ENCODE measurements around the gene MRPS34.

Gene MRPS34

GRCh38 chr16:1762879-1763520 lies 9.9 kb downstream of the MRPS34 start:
- Histone ChIP-seq H4K20me1 (ENCODE audit: insufficient read depth, low read length) (no peaks in the 10 kb centered on the region), H3K4me1 (ENCODE audit: low read length) (no peaks in the 10 kb centered on the region), H3K9ac (ENCODE audit: low read length) (no peak overlapping the region), H3K27ac (ENCODE audit: low read length) (no peak overlapping the region), H3K9me3 (ENCODE audit: insufficient read depth, low read length) (no peaks in the 10 kb centered on the region), H3K27me3 (ENCODE audit: low read depth, low read length) (no peaks in the 10 kb centered on the region), H2AFZ (ENCODE audit: low read depth, low read length) (no peak overlapping the region), H3K79me2 (ENCODE audit: low read length) (no peaks in the 10 kb centered on the region), H3K36me3 (replicated peaks; ENCODE audit: low read depth, low read length) (peaks cover 2% of the 10 kb centered on the region), H3K4me2 (ENCODE audit: low read length) (no peak overlapping the region), H3K4me3 (ENCODE audit: low read length) (no peak overlapping the region)
- no peak for TF ChIP-seq CTCF (IDR thresholded peaks at IDR 0.05; ENCODE audit: low read depth, low read length)
- TF ChIP-seq EZH2phosphoT487 (IDR thresholded peaks at IDR 0.05; ENCODE audit: low read depth), result no peak

- no peaks in the 10 kb centered on the region for H3K27me3 ChIP-seq (ENCODE audit: low read depth, low read length)
- peaks cover 2% of the 10 kb centered on the region for H3K36me3 ChIP-seq (replicated peaks; ENCODE audit: low read depth, low read length)
- no peak overlapping the region for H3K9ac ChIP-seq (ENCODE audit: low read length)
- H3K4me3 ChIP-seq (ENCODE audit: low read length), result no peak overlapping the region
- H3K27ac ChIP-seq (ENCODE audit: low read length), result no peak overlapping the region
- H3K79me2 ChIP-seq (ENCODE audit: low read length), result no peaks in the 10 kb centered on the region
- H3K9me3 ChIP-seq (ENCODE audit: insufficient read depth, low read length), result no peaks in the 10 kb centered on the region
- TF ChIP-seq CTCF (IDR thresholded peaks at IDR 0.05; ENCODE audit: low read depth, low read length) (no peak), EZH2phosphoT487 (IDR thresholded peaks at IDR 0.05; ENCODE audit: low read depth) (no peak)
- no peaks in the 10 kb centered on the region for H3K4me1 ChIP-seq (ENCODE audit: low read length)
- no peaks in the 10 kb centered on the region for H4K20me1 ChIP-seq (ENCODE audit: insufficient read depth, low read length)
- no peak overlapping the region for H2AFZ ChIP-seq (ENCODE audit: low read depth, low read length)
- H3K4me2 ChIP-seq (ENCODE audit: low read length), result no peak overlapping the region
These were observed 10.6 kb downstream of the MRPS34 start for GRCh38 chr16:1762196-1762878.

- Histone ChIP-seq H3K4me2 (ENCODE audit: low read length) (no peak overlapping the region), H3K79me2 (ENCODE audit: low read length) (no peaks in the 10 kb centered on the region), H3K27me3 (ENCODE audit: low read depth, low read length) (no peaks in the 10 kb centered on the region), H4K20me1 (ENCODE audit: insufficient read depth, low read length) (no peaks in the 10 kb centered on the region), H3K27ac (ENCODE audit: low read length) (no peak overlapping the region), H3K4me1 (ENCODE audit: low read length) (no peaks in the 10 kb centered on the region), H2AFZ (ENCODE audit: low read depth, low read length) (no peak overlapping the region), H3K36me3 (replicated peaks; ENCODE audit: low read depth, low read length) (peaks cover 2% of the 10 kb centered on the region), H3K4me3 (ENCODE audit: low read length) (no peak overlapping the region), H3K9me3 (ENCODE audit: insufficient read depth, low read length) (no peaks in the 10 kb centered on the region), H3K9ac (ENCODE audit: low read length) (no peak overlapping the region)
- TF ChIP-seq EZH2phosphoT487 (IDR thresholded peaks at IDR 0.05; ENCODE audit: low read depth), result no peak
- no peak for TF ChIP-seq CTCF (IDR thresholded peaks at IDR 0.05; ENCODE audit: low read depth, low read length)
These were observed 11.2 kb downstream of the MRPS34 start for GRCh38 chr16:1761751-1762150.

DNA sequence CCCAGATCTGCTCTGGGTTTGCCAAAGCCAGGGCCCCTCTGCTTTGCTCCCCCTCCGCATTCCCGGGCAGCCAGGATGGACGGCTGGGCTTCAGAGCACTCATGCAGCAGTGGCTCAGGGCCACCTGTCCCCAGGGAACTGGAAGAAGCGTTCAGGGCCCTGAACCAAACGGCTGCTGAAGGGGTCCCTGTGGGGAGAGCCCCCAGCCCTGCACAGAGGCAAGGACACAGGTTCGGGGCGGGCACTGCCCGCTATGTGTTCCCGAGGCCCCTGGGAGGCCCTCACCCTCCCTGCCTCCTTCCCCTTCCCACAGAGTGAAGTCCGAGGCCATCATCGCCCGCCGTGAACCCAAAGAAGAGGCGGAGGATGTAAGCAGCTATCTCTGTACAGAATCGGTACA lies 12.0 kb downstream of the MRPS34 start:
- Histone ChIP-seq H4K20me1 (ENCODE audit: insufficient read depth, low read length) (no peaks in the 10 kb centered on the region), H3K79me2 (ENCODE audit: low read length) (no peaks in the 10 kb centered on the region), H3K4me3 (ENCODE audit: low read length) (no peak overlapping the region), H3K27me3 (ENCODE audit: low read depth, low read length) (no peaks in the 10 kb centered on the region), H3K9ac (ENCODE audit: low read length) (no peak overlapping the region), H3K4me1 (ENCODE audit: low read length) (no peaks in the 10 kb centered on the region), H3K27ac (ENCODE audit: low read length) (no peak overlapping the region), H3K9me3 (ENCODE audit: insufficient read depth, low read length) (no peaks in the 10 kb centered on the region), H3K4me2 (ENCODE audit: low read length) (no peak overlapping the region), H2AFZ (ENCODE audit: low read depth, low read length) (no peak overlapping the region), H3K36me3 (replicated peaks; ENCODE audit: low read depth, low read length) (peaks cover 2% of the 10 kb centered on the region)
- TF ChIP-seq EZH2phosphoT487 (IDR thresholded peaks at IDR 0.05; ENCODE audit: low read depth) (no peak), CTCF (IDR thresholded peaks at IDR 0.05; ENCODE audit: low read depth, low read length) (no peak)

Data from OCI-LY3 (cell line).